ENCODE measurements around the gene HDAC4.
"Not testable (repeated sequence)": the region's sequence is repeated elsewhere in the genome, so short reads cannot be mapped to it uniquely, and the experiment has no call there.

Gene HDAC4

GRCh38 chr2:239092571-239093294 is 308.1 kb downstream of the HDAC4 start:
- no peak for DNase-seq

GRCh38 chr2:239089884-239090283 is 310.9 kb downstream of the HDAC4 start:
- DNase-seq = no peak

- DNase-seq = no peak
Observed at GRCh38 chr2:239087046-239087710, 313.6 kb downstream of the HDAC4 start.

- no peak for DNase-seq
Observed at GRCh38 chr2:239086325-239087020, 314.3 kb downstream of the HDAC4 start.

GRCh38 chr2:239085201-239085992 is 315.4 kb downstream of the HDAC4 start:
- no peak for DNase-seq

- DNase-seq = no peak
Observed at GRCh38 chr2:239084007-239084406, 316.8 kb downstream of the HDAC4 start.

DNA sequence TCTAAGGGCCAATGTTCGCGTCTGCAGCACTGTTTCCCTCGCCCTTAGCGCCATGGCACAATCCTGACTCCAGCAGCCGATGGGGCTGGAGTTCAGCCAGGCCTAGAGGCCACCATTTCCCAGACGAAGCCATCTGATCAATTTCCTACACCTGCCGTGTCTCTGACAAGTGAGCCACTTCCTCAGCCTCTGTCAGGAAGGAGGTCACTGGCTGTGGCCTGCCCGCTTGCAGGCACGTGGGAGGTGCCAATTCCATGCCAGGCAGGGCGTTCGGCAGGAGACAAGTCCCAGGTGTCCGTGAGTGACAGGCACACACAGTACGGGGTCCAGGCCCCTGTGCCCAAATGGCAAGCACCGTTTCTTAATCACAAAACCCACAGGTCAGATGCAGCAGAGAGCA is 318.4 kb downstream of the HDAC4 start:
- DNase-seq = no peak

- no peak for DNase-seq
Observed at GRCh38 chr2:239081622-239082021, 319.2 kb downstream of the HDAC4 start.

GRCh38 chr2:239081046-239081445 is 319.8 kb downstream of the HDAC4 start:
- no peak for DNase-seq

- no peak for DNase-seq
Observed at GRCh38 chr2:239079671-239080294, 321.0 kb downstream of the HDAC4 start.

GRCh38 chr2:239078128-239078924 is 322.5 kb downstream of the HDAC4 start:
- no peak for DNase-seq

DNA sequence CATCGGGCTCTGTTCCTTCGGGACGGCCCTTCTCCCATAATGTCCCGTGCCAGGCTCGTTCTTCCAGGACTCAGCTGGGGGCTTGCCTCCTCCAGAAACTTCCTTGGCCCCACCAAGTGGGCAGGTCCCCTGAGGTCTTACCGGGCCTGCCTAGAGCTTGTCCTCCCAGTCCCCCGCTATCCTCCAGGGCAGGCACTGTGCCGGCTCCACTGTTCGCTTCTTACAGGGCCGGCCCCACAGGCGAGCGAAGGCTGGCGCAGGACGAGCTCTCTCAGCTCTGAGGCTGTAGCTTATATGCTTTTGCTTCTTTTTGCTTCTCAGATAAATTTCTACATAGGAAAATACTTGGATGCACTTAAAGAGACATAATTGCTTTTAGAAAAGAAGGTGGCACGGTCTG is 323.6 kb downstream of the HDAC4 start:
- no peak for DNase-seq

GRCh38 chr2:239075918-239076758 is 324.7 kb downstream of the HDAC4 start:
- no peak for DNase-seq

DNA sequence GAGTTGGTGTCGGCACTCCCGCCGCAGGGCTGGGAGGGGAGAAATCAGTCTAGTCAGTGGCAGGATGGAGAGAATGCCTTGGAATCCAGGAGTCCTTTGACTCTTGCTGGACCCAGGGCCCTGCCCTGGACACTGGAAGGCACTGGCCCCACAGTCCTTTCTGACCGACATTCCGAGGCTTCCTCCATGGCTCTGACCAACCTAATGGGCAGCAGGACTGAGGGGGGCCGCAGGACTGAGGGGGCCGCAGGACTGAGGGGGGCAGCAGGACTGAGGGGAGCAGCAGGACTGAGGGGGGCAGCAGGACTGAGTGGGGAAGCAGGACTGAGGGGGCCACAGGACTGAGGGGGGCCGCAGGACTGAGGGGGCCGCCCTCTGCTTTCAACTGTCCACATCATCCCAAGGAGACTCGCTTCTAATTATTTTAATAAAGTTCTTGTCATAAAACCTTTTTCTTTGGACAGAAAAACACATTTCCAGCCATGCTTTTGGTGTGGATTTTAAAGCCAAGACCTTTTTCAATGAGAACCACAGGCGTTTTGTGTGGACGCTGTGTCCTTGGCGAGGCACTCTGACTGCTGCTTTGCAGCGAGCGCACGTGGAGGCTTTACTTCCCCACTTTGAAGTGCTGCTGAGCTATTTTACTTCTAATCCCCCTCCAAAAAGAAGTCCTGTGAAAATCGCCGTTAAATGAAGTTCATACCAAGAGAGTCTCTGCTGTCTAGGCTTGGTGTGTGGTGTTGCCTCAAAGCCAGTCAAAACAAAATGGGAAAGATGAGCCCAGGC is 326.9 kb downstream of the HDAC4 start:
- no peak for DNase-seq

- DNase-seq = no peak
Observed at GRCh38 chr2:239073270-239073669, 327.6 kb downstream of the HDAC4 start.

DNA sequence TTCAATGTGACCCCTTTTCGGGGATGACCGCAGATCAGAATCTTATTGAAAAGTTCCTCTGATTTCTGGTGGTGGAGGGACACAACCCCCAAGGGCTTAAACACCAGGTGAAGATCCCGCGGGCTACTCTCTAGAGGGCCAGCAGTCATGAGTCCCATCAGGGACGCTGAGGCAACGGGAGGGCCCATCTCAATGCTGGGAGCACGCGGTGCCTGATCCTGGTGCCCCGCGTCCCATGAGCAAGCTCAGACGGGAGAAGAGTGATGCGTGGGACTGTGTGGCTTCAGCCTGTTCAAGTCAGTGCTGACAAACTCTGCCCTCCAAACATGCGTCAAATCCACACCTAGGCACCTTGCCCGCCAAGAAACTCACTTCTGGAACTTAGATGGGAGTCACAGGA is 328.0 kb downstream of the HDAC4 start:
- DNase-seq = no peak

GRCh38 chr2:239070466-239070865 is 330.4 kb downstream of the HDAC4 start:
- DNase-seq = no peak

DNA sequence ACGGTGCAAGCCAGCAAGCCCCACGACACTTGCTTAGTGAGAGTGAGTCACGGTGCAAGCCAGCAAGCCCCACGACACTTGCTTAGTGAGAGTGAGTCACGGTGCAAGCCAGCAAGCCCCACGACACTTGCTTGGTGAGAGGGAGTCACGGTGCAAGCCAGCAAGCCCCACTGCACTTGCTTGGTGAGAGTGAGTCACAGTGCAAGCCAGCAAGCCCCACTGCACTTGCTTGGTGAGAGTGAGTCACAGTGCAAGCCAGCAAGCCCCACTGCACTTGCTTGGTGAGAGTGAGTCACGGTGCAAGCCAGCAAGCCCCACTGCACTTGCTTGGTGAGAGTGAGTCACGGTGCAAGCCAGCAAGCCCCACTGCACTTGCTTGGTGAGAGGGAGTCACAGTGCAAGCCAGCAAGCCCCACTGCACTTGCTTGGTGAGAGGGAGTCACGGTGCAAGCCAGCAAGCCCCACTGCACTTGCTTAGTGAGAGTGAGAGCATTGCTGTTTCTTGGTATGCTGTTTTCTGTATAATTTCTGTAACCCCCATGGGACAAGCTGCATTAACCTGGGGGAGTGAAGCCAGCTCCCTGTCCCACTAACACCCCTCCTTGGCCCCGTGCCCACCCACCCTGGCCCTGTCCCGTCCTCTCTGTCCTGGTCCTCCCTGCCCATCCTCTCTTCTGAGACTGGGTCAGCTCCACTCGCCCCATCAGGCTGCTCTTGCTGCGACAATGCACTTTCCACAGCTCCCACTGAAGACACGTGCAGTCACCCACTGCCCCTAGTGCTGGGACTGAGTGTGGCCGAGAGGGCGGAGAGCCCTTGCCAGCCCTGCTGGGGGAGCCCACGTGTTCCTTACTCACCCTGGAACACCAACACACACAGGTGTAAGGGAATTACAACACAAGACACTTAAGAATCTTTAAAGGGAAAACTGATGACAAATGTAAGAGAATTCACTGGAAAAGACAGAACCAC is 331.2 kb downstream of the HDAC4 start:
- DNase-seq = not testable (repeated sequence)

DNA sequence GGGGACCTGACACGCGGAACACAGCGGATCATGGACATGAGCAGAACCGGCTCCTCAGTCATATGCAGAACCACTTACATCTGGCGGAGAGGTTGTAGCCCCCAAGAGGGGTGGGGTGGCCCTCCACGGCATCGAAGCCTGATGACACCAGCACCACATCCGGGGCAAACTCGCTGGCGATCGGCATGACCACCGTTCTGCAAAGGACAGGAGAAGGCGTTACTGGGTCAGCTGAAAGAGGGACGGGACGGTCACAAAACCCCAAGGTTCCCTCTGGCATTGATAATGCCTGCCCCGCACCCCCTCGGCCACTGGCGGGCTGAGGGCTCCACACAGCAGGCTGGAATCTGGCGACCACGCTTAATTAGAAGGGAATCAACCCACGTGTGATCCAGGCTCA is 332.4 kb downstream of the HDAC4 start:
- DNase-seq = no peak

Data from activated CD8-positive, alpha-beta memory T cell treated with anti-CD3 and anti-CD28 coated beads, Interleukin-2, amount 50 U/mL, for 48 hours (primary cell).